Heart right ventricle (tissue), 16 donors: ENCODE results near the gene ADAMTS2. TPM values are rescaled to one million over a fixed set of nuclear protein-coding genes. Genes with fewer than 3 reads are reported as not detected.

Source experiments
- ATAC-seq, 8 donors: fragments of 200-7000 bp; cut with Tn5 transposase; one replicate each; pipeline ENCODE4 v1.9.1; 2020; ENCODE audit warnings: mild to moderate bottlenecking in 8 of 8, moderate library complexity in 8 of 8, moderate number of reproducible peaks in 1 of 8
- DNase-seq, 2 donors: peaks; one replicate each; pipeline ENCODE4 v3.0.0-alpha.2; 2020
- H3K27ac ChIP-seq, 10 donors: fragments of 200-600 bp; sonication (generic) in 2 of 10; one replicate each; pipeline versions ENCODE4 v1.5.0 to v1.8.0; 2020 to 2022; ENCODE audit warnings: mild to moderate bottlenecking in 3 of 10
- H3K27me3 ChIP-seq, 7 donors: fragments of 200-600 bp; one replicate each; pipeline ENCODE4 v1.8.0; 2021 to 2022; ENCODE audit warnings: mild to moderate bottlenecking in 2 of 7
- H3K36me3 ChIP-seq, 9 donors: fragments of 200-600 bp; sonication (generic) in 1 of 9; one replicate each; pipeline versions ENCODE4 v1.5.0 to v1.8.0; 2020 to 2022; ENCODE audit warnings: mild to moderate bottlenecking in 2 of 9
- H3K4me1 ChIP-seq, 9 donors: fragments of 200-600 bp; sonication (generic) in 1 of 9; one replicate each; pipeline versions ENCODE4 v1.5.0 to v1.8.0; 2020 to 2022; ENCODE audit warnings: mild to moderate bottlenecking in 4 of 9
- H3K4me3 ChIP-seq, 10 donors: fragments of 200-600 bp; sonication (generic) in 2 of 10; one replicate each; pipeline versions ENCODE4 v1.5.0 to v1.8.0; 2020 to 2022; ENCODE audit warnings: mild to moderate bottlenecking in 7 of 10, moderate library complexity in 2 of 10
- H3K9me3 ChIP-seq, 11 donors: fragments of 200-600 bp in 10 of 11; sonication (generic) in 2 of 11; one replicate each; pipeline versions ENCODE4 v1.5.0 to v1.8.0; 2013 to 2022; ENCODE audit warnings: mild to moderate bottlenecking in 2 of 11, control low read depth in 1 of 11, moderate library complexity in 1 of 11
- WGBS, 2 donors: extraction: QIAGEN DNeasy Blood & Tissue Kit; methylation state at CpG; one replicate each; pipeline ENCODE4 v1.1.7; 2013; ENCODE audit warnings: inconsistent platforms in 1 of 2; 5-methylcytosine and 5-hydroxymethylcytosine counted together
- intact Hi-C, 10 donors: fragments of 100-400 bp; cut with DNase I; formaldehyde crosslinking; loops; one replicate each; pipeline versions ENCODE4 v1.11.1 to v1.14.2; 2022
- polyA plus RNA-seq, 2 donors: library from polyadenylated mRNA; stranded (reverse); fragments of 200-250 nt; gene quantifications; one replicate each; pipeline ENCODE4 v1.2.3, GENCODE V29; 2013
- total RNA-seq, 10 donors: library from RNA; stranded (reverse); fragmentation: NEBNext Ultra II Directional in 3 of 10; extraction: Animal tissue kit (Norgen Biotek cat#: 25700) in 3 of 10; gene quantifications; one replicate each; pipeline versions ENCODE4 v1.2.1 to v1.2.4, GENCODE V29; 2021 to 2023
- TF ChIP-seq, protein P1 (sequence below), 9 donors: fragments of 200-600 bp; sonication (generic) in 2 of 9; IDR thresholded peaks; one replicate each; pipeline versions ENCODE4 v1.5.0 to v1.8.0; 2021 to 2022; ENCODE audit warnings: antibody characterized with exemption in 9 of 9, mild to moderate bottlenecking in 5 of 9, moderate library complexity in 1 of 9
- donor health status: Arrhythmogenic right ventricular cardiomyopathy.
- donor health status: ischemic (EF 13 %, LVEDD 7.1; RV severe dilation, severe dysfunction).
- donor health status: healthy with polysubstance abuse.
- donor health status: DM: no; HTN: yes; CAD: no.
- donor health status: DM: no; HTN: no; CAD: no.
- donor health status: ischemic (EF 25% LVEDD 6.9; RV normal size, moderate dysfunction).
- donor health status: ischemic (EF 25% LVEDD 5.7; RV mildly dilated, moderate dysfunction).
- donor health status: healthy.
- donor health status: DM: yes; HTN: yes; CAD: no.
- donor health status: Ischemic cardiomyopathy.
- donor health status: ischemic (EF 35%, LVEDD 5.7; RV mildly dilated, moderate dysfunction).
- donor health status: nonischemic (EF 11% LVEDD 7.7; RV severe dilation, severe dysfunction).
- donor health status: DM: yes; HTN: yes; CAD: no.
- donor health status: PGD.
- donor health status: ischemic (EF 29% LVEDD 5.4; RV normal size, mild dysfunction).
- donor health status: nonischemic (EF 23%, LVEDD 6.1; RV moderate dilation, normal function).

Gene ADAMTS2
- total and polyA plus RNA-seq, 12 donors, result 1.7 to 13.5 (median 3.9) TPM

DNA sequence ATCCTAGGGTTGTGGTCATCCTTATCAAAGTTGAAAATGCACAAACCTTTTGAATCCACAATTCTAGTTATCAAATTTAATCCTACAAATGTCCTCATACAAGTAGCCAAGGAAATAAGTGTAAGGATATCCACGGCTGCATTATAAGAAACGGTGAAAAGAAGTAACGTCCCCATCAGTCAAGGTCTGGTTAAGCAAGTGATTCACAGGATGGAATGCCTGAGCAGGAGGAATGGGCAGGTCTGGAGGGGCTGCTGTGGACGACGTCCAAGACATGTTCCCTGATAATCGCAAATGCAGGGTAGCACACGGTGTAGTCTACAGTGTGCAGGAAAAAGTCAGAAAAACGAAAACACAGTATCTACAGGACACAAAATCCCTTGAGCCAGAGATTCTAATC is 118.6 kb downstream of the ADAMTS2 start:
- WGBS, 2 donors, result 63 to 72% methylated on average over 8 of the region's 8 CpGs
- no peak for ATAC-seq
- DNase-seq, result no peak
- H3K27ac ChIP-seq, result no peak overlapping the region
- peaks cover 0 to 5% (median 0%) of the 10 kb centered on the region in 7 donors for H3K27me3 ChIP-seq
- intact Hi-C loops, result no loop called here
- H3K4me1 ChIP-seq, result no peaks in the 10 kb centered on the region
- TF ChIP-seq, protein P1, sequence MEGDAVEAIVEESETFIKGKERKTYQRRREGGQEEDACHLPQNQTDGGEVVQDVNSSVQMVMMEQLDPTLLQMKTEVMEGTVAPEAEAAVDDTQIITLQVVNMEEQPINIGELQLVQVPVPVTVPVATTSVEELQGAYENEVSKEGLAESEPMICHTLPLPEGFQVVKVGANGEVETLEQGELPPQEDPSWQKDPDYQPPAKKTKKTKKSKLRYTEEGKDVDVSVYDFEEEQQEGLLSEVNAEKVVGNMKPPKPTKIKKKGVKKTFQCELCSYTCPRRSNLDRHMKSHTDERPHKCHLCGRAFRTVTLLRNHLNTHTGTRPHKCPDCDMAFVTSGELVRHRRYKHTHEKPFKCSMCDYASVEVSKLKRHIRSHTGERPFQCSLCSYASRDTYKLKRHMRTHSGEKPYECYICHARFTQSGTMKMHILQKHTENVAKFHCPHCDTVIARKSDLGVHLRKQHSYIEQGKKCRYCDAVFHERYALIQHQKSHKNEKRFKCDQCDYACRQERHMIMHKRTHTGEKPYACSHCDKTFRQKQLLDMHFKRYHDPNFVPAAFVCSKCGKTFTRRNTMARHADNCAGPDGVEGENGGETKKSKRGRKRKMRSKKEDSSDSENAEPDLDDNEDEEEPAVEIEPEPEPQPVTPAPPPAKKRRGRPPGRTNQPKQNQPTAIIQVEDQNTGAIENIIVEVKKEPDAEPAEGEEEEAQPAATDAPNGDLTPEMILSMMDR (IDR thresholded peaks at IDR 0.05), result no peak
- no peak overlapping the region for H3K4me3 ChIP-seq
- no peaks in the 10 kb centered on the region for H3K36me3 ChIP-seq
- peaks cover 0 to 10% (median 0%) of the 10 kb centered on the region in 11 donors for H3K9me3 ChIP-seq

DNA sequence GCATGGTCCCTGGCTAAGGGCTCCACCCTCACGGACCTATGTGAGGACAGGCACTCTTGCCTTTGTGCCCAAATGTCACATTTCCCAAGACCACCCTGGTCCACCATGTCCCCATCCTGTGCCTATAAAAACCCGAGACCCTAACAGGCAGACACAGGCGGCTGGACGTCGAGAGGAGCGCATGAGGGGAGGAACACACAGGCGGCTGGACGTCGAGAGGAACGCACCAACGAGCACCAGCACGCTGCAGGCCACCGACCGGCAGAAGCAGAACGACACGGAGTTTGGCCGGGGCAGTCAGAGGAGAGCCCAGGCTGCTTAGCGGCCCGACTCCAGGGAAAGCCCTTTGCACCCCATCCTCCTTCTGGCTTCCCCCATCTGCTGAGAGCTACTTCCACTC is 119.9 kb downstream of the ADAMTS2 start:
- intact Hi-C loops, result no loop called here
- Histone ChIP-seq H3K27ac (no peak overlapping the region), H3K27me3 (peaks cover 0 to 14% (median 0%) of the 10 kb centered on the region in 7 donors), H3K4me3 (no peak overlapping the region), H3K9me3 (peaks cover 0 to 10% (median 0%) of the 10 kb centered on the region in 11 donors), H3K36me3 (no peaks in the 10 kb centered on the region), H3K4me1 (no peaks in the 10 kb centered on the region)
- DNase-seq (no peak), ATAC-seq (no peak)
- TF ChIP-seq, protein P1 (IDR thresholded peaks at IDR 0.05), result no peak
- 95 to 96% methylated on average over 19 of the region's 19 CpGs for WGBS, 2 donors

DNA sequence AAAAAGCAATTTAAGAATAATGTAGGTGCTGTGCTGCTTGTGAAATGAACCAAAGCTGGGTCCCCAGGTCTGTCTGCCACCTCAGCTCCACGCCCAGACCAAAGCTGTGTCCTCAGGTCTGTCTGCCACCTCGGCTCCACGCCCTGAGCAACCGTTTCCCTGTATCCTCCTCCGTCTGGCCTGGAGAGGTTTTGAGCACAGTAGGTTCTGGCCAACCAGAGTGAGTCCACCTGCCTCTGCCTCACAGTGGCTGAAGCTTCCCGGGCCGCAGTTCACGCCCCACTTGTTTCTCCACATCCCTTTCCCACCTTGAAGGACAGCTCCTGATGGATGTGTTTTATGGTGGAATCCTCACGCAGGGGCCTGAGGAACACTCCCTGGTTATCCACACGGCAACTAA is 120.5 kb downstream of the ADAMTS2 start:
- no peak overlapping the region for H3K4me3 ChIP-seq
- no peaks in the 10 kb centered on the region for H3K4me1 ChIP-seq
- H3K27me3 ChIP-seq, result peaks cover 0 to 14% (median 0%) of the 10 kb centered on the region in 7 donors
- ATAC-seq, result no peak
- H3K36me3 ChIP-seq, result no peaks in the 10 kb centered on the region
- no peak overlapping the region for H3K27ac ChIP-seq
- TF ChIP-seq, protein P1 (IDR thresholded peaks at IDR 0.05), result no peak
- DNase-seq, result no peak
- intact Hi-C loops, result no loop called here
- peaks cover 0 to 10% (median 0%) of the 10 kb centered on the region in 11 donors for H3K9me3 ChIP-seq
- WGBS, 2 donors, result 94 to 96% methylated on average over 10 of the region's 10 CpGs

DNA sequence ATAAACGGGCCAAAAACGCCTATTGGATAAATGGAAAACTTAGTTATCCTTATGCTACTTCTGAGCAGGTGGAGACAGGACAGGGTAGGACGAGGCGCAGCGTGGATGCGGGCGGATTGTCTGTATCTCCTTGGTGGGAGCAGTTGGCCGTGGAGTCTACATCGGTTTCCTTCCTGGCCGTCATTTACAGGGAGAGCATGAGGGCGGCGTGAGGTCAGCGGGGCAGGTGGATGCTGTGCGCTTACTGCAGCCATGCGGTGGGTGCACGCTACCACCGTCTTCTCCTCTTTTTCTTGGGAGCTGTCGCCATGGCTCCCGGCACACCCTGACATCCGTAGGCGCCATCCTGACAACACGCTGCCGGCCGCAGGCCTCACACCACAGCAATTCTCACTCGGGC is 121.3 kb downstream of the ADAMTS2 start:
- intact Hi-C loops, result no loop called here
- Histone ChIP-seq H3K36me3 (no peaks in the 10 kb centered on the region), H3K4me1 (no peaks in the 10 kb centered on the region), H3K9me3 (peaks cover 0 to 10% (median 0%) of the 10 kb centered on the region in 11 donors), H3K27ac (no peak overlapping the region), H3K4me3 (no peak overlapping the region), H3K27me3 (peaks cover 0 to 14% (median 0%) of the 10 kb centered on the region in 7 donors)
- ATAC-seq, result no peak
- TF ChIP-seq, protein P1 (IDR thresholded peaks at IDR 0.05), result no peak
- WGBS, 2 donors, result 95 to 97% methylated on average over 25 of the region's 25 CpGs
- no peak for DNase-seq
